Transverse colon (tissue), 3 donors: Measurements from ENCODE around the gene SLC30A7.

Experiments used
- POLR2A ChIP-seq: fragments of 450-650 bp; IDR thresholded peaks from one replicate; pipeline ENCODE4 v1.6.1; 2016; ENCODE audit warnings: antibody characterized with exemption, mild to moderate bottlenecking, moderate library complexity
- TF ChIP-seq, protein P1 (sequence below), 5 experiments: fragments of 200-600 bp in 3 of 5; fragments of 450-650 bp in 2 of 5; sonication (generic) in 3 of 5; IDR thresholded peaks; 1 replicate in 2 of 5; 2 replicates in 3 of 5; pipeline ENCODE4 v1.5.1; 2016 to 2017; ENCODE audit warnings: antibody characterized with exemption in 5 of 5, inconsistent platforms in 3 of 5, mild to moderate bottlenecking in 2 of 5, moderate library complexity in 1 of 5

DNA sequence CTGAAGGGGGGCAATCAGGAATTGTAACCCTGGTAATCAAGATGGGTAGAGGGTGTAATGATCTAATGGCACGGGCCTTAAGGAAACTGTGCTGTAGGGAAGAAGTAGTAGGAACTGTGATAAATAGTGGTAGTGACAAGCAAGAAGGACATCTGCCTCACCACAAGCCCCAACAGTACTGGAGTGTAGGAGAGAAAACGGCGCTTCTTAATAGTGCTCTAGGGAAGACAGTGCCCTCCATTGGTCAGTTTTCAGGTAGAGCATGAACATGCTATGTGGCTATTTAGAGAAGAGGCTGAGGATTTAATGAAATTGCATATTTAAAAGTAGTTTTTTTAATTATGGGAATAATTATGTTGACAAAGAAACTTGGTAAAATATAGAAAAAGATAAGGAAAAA lies 32.2 kb downstream of the SLC30A7 start:
- TF ChIP-seq, protein P1, sequence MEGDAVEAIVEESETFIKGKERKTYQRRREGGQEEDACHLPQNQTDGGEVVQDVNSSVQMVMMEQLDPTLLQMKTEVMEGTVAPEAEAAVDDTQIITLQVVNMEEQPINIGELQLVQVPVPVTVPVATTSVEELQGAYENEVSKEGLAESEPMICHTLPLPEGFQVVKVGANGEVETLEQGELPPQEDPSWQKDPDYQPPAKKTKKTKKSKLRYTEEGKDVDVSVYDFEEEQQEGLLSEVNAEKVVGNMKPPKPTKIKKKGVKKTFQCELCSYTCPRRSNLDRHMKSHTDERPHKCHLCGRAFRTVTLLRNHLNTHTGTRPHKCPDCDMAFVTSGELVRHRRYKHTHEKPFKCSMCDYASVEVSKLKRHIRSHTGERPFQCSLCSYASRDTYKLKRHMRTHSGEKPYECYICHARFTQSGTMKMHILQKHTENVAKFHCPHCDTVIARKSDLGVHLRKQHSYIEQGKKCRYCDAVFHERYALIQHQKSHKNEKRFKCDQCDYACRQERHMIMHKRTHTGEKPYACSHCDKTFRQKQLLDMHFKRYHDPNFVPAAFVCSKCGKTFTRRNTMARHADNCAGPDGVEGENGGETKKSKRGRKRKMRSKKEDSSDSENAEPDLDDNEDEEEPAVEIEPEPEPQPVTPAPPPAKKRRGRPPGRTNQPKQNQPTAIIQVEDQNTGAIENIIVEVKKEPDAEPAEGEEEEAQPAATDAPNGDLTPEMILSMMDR (IDR thresholded peaks at IDR 0.05) = no peak
- no peak for TF ChIP-seq POLR2A
